T-helper 1 cell (primary cell): ENCODE results near the gene PSENEN.
A peak's percentile ranks its signal among the peaks of the same experiment; 100 is the strongest.

Source experiments
- DNase-seq, 5 donors: peaks; one replicate each; pipeline ENCODE4 v3.0.0-alpha.2; 2012 to 2020

PSENEN gene

DNA sequence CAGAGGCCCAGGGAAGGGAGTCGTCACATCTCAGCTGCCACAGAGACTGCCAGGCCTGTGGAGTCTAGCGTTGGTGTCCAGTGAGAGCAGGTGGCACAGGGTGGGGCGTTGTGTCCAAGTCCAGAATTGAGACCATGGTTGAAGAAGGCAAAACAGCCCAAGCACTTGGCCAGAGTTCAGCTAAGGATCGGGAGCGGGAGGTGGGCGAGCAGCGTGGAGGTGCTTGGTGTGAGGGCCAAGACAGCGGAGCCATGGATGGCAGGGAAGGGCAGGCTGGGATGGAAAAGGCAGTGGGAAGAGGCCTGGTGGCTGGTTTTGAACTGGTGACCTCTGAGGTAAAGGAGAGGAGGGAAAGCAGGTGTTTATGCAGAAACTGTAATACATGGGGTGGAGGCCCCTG lies 11.2 kb upstream of the PSENEN start:
- DNase-seq: no peak

DNA sequence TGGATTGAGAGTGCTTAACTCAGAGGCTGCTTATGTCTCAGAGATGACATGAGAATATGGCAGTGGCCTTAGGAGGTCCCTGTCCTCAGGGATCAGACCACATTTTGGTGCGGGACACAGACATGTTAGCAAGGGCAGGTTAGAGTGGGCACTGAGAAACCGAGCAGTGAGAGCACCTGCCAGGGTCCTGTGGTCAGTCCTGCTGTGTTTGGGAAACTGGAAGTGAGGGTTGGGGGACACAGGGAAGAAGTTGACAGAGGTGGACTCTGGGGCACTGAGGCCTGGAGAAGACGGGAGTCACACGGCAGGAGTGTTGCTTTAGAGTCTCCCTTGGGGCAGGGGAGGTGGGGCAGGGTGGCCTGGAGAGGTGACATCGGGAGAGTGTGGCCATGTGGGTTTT lies 10.6 kb upstream of the PSENEN start:
- DNase-seq: no peak

DNA sequence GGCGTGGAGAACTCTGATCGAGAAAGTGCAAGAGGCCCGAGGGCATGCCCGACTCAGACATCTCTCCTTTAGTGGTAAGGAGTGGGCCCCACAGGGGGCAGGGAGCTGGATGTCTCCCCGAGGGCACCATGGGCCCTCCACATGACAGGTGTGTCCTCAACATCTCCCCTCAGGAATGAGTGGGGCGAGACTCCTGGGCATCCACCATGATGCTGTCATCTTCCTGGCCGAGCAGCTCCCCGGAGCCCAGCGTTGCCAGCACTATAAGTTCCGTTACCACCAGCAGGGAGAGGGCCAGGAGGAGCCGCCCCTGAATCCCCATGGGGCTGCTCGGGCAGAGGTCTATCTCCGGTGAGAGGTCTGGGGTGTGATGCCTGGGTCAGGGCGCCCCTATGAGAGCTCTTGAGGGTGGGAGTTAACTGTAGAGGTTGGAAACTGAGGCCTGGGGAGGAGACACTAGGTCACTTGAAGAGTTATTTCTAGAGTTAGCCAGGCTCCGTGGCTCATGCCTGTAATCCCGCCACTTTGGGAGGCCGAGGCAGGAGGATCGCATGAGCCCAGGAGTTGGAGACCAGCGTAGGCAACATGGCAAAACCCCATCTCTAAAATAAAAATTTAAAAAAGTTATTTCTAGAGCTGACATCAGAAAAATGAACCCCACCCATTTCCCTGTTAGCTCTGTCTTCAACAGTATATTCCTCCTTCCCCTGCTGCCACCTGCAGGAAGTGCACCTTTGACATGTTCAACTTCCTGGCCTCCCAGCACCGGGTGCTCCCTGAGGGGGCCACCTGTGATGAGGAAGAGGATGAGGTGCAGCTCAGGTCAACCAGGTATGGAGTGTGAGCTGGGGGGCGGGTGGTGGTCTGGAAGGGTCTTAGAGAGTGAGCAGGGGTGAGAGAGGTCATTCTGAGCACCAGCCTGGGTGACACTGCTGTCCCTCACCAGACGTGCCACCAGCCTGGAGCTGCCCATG lies 8.3 kb upstream of the PSENEN start:
- no peak for DNase-seq

DNA sequence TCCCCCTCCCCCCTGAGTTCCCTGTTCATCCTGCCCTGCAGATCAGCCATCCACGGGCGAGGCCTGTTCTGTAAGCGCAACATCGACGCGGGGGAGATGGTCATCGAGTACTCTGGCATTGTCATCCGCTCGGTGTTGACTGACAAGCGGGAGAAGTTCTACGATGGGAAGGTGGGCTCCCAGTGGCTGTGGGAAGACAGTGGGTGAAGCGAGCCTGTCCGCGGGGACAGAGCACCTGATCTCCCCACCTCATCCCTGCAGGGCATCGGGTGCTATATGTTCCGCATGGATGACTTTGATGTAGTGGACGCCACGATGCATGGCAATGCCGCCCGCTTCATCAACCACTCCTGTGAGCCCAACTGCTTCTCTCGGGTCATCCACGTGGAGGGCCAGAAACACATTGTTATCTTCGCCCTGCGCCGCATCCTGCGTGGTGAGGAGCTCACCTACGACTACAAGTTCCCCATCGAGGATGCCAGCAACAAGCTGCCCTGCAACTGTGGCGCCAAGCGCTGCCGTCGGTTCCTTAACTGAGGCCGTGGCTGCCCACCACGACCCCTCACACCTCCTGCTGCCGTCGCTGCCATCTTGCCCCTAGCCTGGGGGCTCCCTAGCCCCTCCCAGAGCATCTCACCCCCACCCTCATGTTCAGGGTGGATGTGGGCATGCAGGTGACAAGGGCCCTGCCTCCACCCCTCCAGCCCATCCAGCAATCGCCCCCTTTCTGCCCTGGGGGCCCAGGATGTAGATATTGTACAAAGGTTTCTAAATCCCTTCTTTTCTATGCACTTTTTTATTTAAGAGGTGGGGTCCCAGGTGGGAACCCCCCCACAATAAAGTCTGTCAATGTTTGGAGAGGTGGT lies 7.2 kb upstream of the PSENEN start:
- DNase-seq: no peak

DNA sequence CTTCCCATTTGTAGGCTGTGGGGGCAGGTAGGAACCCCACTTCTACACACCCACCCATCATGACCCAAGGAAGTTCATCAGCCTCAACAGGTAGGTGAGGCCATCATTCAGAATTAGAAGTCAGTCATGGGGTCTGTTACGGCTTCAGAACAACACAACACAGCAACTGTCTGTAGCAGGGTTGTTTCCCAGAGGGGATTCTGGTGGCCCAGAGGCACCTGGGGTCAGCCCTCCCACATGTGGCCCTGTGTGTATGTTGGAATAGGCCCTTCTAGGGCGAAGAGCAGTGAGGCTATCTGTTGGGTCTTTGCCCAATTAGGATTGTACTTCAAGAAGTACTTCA lies 6.6 kb upstream of the PSENEN start:
- DNase-seq: no peak

DNA sequence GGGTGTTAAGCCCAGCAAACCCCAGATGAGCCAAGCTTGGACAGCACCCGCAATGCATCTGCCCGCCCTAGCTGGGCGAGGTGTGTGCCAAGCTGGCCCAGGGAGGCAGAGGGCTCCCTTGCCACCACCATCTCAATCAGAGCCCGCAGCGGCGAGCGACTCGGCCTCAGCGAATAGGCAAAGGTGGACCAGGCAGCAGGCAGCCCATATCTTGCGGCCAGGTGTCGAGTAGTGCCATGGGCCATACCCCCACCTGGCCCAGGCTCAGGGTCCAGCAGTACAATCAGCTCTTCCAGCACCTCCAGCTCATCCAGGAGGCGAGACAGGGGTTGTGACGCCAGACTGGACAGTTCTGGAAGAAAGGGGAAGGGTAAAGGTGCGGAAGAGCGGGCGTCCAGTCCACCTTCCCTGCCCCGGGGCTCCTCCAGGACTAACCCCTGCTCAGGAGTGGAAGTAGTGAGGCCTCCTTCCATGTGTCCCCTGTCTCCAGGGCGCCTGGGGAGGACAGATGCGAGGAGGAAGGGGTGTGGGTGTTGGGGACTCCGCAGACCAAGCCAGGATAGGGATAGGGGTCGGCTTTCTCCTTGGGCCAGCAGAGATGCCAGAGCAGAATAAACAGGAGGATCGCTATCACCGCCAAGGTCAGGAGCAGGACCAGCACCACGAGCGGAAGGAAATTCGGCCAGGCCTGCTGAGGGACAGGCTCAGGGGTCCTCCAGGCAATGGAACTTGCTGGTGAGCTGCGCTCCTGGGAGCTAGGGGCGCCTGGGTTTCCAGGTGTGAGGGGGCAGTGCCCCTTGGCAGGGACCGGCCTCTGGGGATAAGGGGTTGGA lies 6.0 kb upstream of the PSENEN start:
- DNase-seq: no peak

DNA sequence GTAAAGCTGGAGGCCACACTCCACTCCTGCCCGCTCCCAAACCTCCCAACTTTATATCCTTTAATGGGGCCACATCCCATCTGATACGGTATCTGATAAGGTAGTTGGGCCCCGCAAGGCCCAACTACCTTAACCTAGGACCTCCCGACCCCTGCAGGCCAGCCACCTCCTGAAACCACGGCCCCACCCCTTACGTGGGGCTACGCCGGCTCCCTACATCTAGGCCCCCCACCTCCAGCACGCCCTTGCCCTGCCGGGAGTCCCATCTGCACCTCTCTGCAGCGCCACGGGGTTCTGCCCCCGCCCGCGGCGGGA lies 5.4 kb upstream of the PSENEN start:
- no peak for DNase-seq

DNA sequence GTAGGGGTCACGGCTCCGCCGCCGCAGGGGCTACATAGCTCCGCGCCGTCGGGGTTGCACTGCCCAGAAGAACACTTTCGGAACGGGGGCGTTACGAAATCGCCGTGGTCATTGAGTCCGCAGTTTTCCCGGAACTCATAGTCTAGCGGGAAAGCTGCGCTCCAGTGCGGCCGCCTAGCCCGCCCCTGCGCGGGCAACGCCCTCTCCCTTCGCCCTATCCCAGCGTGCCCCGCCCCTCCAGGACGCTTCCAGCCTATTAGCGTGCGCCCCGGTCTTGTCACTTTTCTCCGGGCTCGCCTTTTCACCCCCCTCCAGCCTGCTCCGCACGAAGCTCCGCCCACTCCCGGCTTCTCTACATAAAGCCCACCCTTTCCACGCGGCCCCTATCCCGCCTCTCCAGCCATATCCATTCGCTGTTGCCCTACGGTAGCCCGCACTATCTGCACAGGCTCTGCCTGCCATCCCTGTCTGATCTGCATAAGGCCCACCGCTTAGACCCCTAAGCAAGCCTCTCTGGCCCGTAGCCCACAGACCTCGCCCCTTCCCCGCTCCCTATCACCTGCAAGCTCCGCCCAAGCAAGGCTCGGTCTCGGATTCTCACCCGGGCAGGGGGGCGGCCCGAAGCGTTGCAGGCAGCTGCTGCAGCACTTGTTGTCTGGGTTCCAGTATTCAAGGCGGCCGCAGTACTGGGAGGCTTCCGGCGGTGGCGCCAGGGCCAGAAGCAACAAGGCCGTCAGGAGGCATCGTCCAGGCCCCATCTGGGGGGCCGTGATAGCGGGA lies 4.8 kb upstream of the PSENEN start:
- peak; percentile 92 to 95 (median 93) for DNase-seq

DNA sequence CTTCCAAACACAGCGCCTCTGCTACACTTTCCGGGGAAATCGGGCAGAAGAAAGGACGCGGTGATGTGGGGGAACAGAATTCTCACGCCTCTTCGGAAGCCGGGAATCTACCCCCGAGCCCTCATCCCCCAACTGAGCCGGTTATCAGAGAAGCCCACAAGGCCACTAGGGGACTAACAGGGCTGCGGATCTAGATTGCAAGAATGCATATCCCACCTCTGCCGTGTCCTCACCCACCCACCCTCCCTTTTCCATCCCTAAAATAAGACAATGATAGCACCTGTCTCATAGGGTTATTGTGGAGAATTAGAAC lies 4.3 kb upstream of the PSENEN start:
- no peak for DNase-seq

DNA sequence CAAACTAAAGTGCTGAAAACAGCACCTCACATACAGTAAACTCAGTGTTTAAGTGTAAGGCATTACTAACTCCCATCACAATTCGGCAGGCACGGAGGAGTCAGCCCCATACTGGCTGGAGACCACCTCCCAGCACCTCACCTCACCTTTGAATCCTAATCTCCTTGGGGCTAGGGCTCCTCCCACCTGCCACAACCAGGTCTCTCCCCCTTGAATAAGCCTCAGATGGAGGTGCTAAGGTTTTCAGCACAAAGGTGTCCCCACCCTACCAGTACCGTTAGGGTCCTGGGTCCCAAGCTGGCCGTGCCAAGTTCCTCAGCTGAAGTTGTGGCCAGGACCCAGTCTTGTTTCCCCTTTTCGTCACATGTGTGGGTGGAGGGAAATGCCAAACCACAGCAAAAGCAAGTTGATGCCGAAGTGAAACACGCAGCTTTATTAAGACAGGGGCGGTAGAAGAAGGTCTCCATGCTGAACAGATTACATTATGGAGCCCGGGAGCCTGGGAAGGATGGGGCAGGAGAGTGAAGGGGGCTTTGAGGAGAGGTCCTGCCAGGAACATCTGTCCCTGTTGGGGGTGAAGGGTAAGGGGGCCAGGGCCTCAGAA lies 3.2 kb upstream of the PSENEN start, which contains the start of gene IGFLR1:
Gene IGFLR1, minus strand, starts transcription at position 332 of the 604 bp plus-strand sequence. CDS start 1,272 bp downstream, outside the sequence.
- DNase-seq: peak in 4 of 5 donors; percentile 39 to 75 (median 54)

DNA sequence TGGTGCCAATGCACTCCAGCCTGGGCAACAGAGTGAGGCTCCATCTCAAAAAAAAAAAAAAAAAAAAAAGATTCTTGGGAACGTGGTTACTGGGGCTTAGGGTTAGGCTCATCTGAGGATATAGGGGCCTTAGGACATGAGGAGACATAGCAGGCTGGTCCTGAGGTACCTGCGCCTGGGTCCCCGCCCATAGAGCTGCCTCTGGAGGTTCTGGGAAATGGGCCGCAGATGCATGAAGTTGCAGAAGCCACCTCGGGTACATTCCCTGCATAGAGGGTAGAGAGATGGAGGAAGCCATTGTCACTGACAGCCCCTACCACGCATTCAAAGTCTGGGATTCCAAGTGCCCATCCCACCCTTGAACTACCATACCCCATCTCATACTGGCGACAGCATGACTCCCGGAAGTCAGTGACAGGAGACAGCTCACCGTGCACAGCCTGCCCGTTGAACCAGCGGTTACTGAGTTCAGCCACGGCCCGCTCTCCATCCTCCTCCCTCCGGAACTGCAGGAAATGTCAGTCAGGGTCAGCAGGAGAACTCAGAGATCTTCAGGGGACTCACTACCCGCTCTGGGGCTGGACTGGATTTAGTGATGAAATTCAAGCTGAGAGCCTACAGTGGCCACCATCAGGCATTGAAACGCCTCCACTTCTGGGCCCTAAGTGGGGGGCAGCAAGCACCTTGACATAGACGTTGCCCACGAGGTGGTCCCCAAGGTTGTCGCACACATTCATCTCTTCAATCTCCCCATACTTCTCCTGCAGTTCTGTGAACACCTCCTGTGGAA lies 1.6 kb upstream of the PSENEN start:
- DNase-seq: no peak

DNA sequence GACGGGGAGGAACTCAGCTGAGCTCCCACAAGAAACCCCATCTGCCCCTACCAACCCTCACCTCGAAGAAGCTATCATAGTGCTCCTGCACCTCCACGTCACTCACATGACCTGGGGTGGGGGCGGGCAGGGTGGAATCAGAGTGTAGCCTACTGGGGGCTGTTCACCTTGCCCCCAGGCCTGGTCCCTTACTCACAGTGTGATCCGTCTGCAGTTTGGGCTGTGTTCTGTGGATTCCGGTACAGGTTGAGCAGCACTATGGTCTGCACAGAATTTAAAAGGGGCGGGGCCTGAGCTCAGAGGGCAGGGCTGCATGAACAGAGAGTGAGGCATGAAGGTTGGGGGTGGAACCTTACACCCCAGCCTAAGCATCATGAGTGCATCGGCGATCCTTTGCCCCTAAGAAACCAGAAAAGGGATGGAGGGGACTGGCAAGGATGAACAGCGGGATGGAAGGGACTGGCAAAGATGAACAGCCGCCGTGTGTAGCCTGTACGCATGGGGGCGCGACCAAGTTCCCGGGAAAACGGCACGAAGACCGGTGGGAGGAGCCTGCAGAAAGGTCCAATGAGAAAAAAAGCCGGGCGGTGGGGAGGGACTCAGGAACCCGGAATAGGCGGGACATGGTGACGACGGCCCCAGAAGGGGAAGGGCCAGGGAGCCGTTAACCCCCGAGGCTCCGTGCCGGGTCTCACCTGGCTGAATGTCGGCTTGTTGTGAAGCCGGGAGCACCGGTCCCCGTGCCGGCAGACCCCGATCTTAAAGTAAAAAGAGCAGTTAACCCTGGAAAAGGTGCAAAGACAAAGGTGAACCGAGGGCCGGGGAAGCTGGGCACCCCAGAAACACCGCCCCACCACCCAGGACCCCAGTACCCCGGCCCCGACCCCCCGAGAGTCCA lies 772 bp upstream of the PSENEN start:
- peak; percentile 84 to 94 (median 93) for DNase-seq

DNA sequence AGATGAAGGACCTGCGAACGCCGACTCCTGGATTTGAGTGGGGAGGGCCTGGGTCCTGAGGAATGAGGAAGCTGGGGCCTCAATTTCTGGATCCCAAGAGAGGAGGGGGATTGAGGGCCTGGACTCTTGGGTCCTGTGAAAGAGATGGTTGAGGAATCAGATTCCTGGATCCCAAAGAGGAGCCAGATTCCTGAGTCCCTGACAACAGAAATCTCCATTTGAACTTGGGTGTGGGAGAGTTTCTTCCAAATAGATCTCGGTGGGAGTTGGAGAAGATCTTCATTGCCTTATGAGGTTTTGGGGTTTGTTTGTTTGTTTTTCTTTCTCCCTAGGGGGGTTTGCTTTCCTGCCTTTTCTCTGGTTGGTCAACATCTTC lies 624 bp downstream of the PSENEN start:
- no peak for DNase-seq

DNA sequence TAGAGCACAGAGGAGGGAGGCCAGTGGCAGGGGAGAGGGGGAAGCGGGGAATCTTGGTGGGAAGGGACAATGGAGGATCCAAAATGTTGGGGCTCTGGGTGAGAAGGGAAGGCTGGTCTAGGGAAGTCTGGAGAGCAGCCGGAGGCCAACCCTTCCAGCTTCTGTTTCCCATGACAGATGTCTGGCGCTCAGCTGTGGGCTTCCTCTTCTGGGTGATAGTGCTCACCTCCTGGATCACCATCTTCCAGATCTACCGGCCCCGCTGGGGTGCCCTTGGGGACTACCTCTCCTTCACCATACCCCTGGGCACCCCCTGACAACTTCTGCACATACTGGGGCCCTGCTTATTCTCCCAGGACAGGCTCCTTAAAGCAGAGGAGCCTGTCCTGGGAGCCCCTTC lies 1.1 kb downstream of the PSENEN start:
- no peak for DNase-seq

DNA sequence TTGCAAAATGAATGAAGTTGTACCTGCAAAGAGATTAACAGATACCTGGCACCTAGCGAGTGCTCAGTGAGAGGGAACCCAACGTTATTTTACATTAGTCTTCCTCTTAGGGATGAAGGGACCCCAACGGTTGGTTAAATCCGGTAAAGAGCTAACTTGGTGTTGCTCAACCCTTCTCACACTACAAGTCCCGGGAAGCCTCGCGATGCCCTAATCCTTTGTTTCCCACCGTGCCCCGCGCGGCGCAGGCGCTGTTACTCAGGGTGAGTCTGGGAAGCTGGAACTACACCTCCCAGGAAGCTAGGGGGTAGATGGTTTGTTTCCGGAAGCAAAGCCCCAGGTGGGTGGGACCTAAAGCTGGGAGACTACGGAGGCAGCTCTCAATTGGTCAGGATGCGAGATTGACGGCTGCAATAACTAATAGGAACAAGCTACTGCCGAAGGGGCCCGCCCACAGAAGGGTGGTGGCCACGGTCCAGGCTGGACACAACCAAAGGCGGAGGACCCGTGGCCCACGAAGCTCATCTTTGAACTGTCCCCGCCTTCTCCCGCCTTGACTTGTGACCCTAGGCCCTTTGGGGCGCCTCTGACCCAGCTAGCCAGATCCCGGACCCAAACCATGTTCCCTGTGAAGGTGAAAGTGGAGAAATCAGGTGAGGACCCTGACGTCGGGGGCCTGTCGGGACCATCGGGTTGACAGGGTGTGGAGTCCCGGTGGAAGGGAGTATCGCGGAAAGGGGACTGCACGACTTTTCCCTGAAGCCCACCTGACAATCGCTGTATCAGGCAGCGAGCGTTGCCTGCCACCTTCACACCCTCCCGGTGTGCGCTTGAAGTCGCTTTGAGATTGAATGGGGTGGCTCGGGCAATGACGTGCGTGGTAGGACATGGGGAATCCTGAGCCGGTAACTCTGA lies 2.9 kb downstream of the PSENEN start, which contains the start of gene LIN37:
Gene LIN37, plus strand, starts transcription at position 471 of the 915 bp plus-strand sequence. Its CDS starts 149 bp downstream, at position 620.
- peak; percentile 96 to 99 (median 98) for DNase-seq

DNA sequence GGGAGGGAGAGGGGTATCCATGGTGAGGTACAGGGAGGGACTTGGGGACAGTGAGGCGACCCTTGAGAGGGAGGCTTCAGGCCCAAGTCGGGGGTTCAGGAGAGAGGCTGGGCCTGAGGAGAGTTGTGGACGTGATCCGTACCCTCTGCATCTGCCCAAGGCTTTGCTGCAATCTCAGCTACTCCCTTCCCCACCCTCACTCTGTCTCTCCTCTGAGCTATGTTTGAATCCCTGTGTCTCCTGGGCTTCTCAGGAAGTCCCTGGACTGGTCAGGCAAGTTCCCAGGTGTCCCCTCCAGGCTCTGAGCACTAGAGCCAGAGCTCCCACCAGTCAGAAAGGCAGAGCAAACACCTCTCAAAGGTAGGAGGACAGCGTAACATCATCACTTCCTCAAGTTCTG lies 4.7 kb downstream of the PSENEN start:
- DNase-seq: no peak

DNA sequence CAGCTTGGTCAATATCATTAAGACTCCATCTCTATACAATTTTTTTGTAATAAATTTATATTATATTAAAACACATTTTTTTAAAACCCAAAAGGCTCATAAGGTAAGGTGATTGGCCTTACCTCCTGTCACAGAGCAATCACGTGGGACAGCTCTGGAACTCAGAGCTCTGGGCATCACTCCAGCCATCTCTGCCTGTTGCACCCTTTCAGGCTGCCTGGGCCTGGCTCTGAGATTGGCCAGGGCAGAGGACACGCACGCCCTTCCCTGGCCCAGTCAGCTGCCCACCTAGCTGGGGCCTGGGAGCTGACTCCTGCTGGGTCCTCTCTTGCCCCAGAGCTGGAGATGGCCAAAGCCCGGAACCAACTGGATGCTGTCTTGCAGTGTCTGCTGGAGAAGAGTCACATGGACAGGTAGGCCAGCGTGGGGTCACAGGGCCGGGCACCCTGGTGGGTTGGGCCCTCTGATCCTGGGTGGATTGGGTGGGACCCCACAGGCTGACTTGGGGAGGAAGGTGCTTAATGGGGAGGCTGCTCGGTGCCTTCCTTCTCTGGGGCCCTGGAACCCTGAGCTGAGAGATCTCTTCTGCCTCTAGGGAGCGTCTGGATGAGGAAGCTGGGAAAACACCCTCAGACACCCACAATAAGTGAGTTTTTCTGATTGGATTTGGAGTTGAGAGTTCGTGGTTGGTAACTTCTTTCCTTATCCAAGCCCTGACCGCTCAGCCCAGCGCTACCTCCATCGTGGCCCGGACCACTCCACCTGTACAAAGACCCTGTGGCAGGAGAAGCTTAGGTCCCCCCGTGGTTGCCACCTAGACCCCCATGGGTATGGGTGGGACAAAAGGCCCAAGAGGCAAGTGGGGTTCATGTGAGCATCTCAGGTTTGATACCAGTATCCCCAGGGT lies 6.6 kb downstream of the PSENEN start:
- DNase-seq: no peak
